Esophagus muscularis mucosa (tissue), 4 donors: Measurements from ENCODE around the gene PCDH15. TPM values are rescaled to one million over a fixed set of nuclear protein-coding genes. Genes with fewer than 3 reads are reported as not detected.

Source experiments
- DNase-seq: peaks from one replicate; pipeline ENCODE4 v3.0.0-alpha.2; 2017; ENCODE audit errors: extremely low spot score
- H3K27ac ChIP-seq, 4 donors: fragments of 200-600 bp; sonication (generic); replicated peaks in 1 of 4; 1 replicate in 3 of 4; 2 replicates in 1 of 4; pipeline ENCODE4 v1.5.1; 2016 to 2019; ENCODE audit warnings: mild to moderate bottlenecking in 1 of 4
- H3K27me3 ChIP-seq, 4 donors: fragments of 200-600 bp; sonication (generic); one replicate each; pipeline versions ENCODE4 v1.5.1 to v1.6.0; 2016 to 2019
- H3K36me3 ChIP-seq, 4 donors: fragments of 200-600 bp; sonication (generic); one replicate each; pipeline ENCODE4 v1.5.1; 2016 to 2019
- H3K4me1 ChIP-seq, 4 donors: fragments of 200-600 bp; sonication (generic); one replicate each; pipeline ENCODE4 v1.5.1; 2016 to 2019
- H3K4me3 ChIP-seq, 4 donors: fragments of 200-600 bp; sonication (generic); 1 replicate in 2 of 4; 2 replicates in 2 of 4; pipeline ENCODE4 v1.5.1; 2016 to 2019; ENCODE audit warnings: mild to moderate bottlenecking in 4 of 4, moderate library complexity in 1 of 4
- H3K9me3 ChIP-seq, 4 donors: fragments of 200-600 bp; sonication (generic); 1 replicate in 3 of 4; 2 replicates in 1 of 4; pipeline ENCODE4 v1.5.1; 2016 to 2019
- EP300 ChIP-seq: sonication (generic); formaldehyde crosslinking; IDR thresholded peaks from one replicate; pipeline ENCODE4 v1.6.1; 2017; ENCODE audit warnings: antibody characterized with exemption
- POLR2A ChIP-seq: fragments of 450-650 bp; IDR thresholded peaks from one replicate; pipeline ENCODE4 v1.6.1; 2017; ENCODE audit warnings: antibody characterized with exemption, moderate library complexity, mild to moderate bottlenecking, low read depth
- POLR2AphosphoS5 ChIP-seq, 2 donors: sonication (generic); formaldehyde crosslinking; IDR thresholded peaks; one replicate each; pipeline ENCODE4 v1.6.1; 2017; ENCODE audit warnings: antibody characterized with exemption in 2 of 2
- whole genome bisulfite sequencing: methylation state at CpG from one replicate; pipeline ENCODE4 v1.1.5; 2018; 5-methylcytosine and 5-hydroxymethylcytosine counted together
- intact Hi-C: fragments of 100-400 bp; cut with DNase I; formaldehyde crosslinking; loops from one replicate; pipeline ENCODE4 v1.15.1; 2023
- total RNA-seq, 4 donors: library from RNA; depleted of rRNA; stranded (reverse); fragments of >200 nt; gene quantifications; one replicate each; pipeline versions ENCODE4 v1.1.0 to v1.2.1, GENCODE V29; 2016
- TF ChIP-seq, protein P1 (sequence below), 3 experiments: fragments of 200-600 bp in 2 of 3; fragments of 450-650 bp in 1 of 3; sonication (generic) in 2 of 3; IDR thresholded peaks; one replicate each; pipeline ENCODE4 v1.5.1; 2017 to 2019; ENCODE audit warnings: antibody characterized with exemption in 3 of 3, mild to moderate bottlenecking in 2 of 3, moderate library complexity in 1 of 3

PCDH15 gene
- total RNA-seq, 4 donors from 2014 or later: 0.13 to 0.50 TPM; not detected in 2

GRCh38 chr10:54826994-54827560, 26.0 kb upstream of the PCDH15 start:
- TF ChIP-seq POLR2A: no peak
- no peak for TF ChIP-seq EP300
- intact Hi-C loops: no loop called here
- no peak overlapping the region for H3K27ac ChIP-seq
- H3K4me1 ChIP-seq: no peaks in the 10 kb centered on the region
- no peaks in the 10 kb centered on the region for H3K27me3 ChIP-seq
- 67% methylated on average over 1 of the region's 1 CpG for WGBS
- no peaks in the 10 kb centered on the region for H3K36me3 ChIP-seq
- no peak overlapping the region for H3K4me3 ChIP-seq
- DNase-seq: no peak
- no peaks in the 10 kb centered on the region for H3K9me3 ChIP-seq

- H3K27me3 ChIP-seq: no peaks in the 10 kb centered on the region
- H3K27ac ChIP-seq: no peak overlapping the region
- no peaks in the 10 kb centered on the region for H3K9me3 ChIP-seq
- H3K4me1 ChIP-seq: no peaks in the 10 kb centered on the region
- intact Hi-C loops: no loop called here
- TF ChIP-seq, protein P1, sequence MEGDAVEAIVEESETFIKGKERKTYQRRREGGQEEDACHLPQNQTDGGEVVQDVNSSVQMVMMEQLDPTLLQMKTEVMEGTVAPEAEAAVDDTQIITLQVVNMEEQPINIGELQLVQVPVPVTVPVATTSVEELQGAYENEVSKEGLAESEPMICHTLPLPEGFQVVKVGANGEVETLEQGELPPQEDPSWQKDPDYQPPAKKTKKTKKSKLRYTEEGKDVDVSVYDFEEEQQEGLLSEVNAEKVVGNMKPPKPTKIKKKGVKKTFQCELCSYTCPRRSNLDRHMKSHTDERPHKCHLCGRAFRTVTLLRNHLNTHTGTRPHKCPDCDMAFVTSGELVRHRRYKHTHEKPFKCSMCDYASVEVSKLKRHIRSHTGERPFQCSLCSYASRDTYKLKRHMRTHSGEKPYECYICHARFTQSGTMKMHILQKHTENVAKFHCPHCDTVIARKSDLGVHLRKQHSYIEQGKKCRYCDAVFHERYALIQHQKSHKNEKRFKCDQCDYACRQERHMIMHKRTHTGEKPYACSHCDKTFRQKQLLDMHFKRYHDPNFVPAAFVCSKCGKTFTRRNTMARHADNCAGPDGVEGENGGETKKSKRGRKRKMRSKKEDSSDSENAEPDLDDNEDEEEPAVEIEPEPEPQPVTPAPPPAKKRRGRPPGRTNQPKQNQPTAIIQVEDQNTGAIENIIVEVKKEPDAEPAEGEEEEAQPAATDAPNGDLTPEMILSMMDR (IDR thresholded peaks at IDR 0.05): no peak
- TF ChIP-seq POLR2A (no peak), POLR2AphosphoS5 (IDR thresholded peaks at IDR 0.05) (no peak), EP300 (no peak)
- H3K4me3 ChIP-seq: no peak overlapping the region
- no peak for DNase-seq
- no peaks in the 10 kb centered on the region for H3K36me3 ChIP-seq
- 90% methylated on average over 2 of the region's 2 CpGs for WGBS
Observed at GRCh38 chr10:54815583-54815982, 14.6 kb upstream of the PCDH15 start.

GRCh38 chr10:54808186-54808935, 7.3 kb upstream of the PCDH15 start:
- no peak for TF ChIP-seq POLR2AphosphoS5 (IDR thresholded peaks at IDR 0.05)
- no peak for TF ChIP-seq EP300
- TF ChIP-seq, protein P1 (IDR thresholded peaks at IDR 0.05): no peak
- TF ChIP-seq POLR2A: no peak
- no peak overlapping the region for H3K4me3 ChIP-seq
- intact Hi-C loops: no loop called here
- 94% methylated on average over 1 of the region's 1 CpG for WGBS
- no peak for DNase-seq
- no peak overlapping the region for H3K27ac ChIP-seq
- no peaks in the 10 kb centered on the region for H3K4me1 ChIP-seq
- H3K27me3 ChIP-seq: peaks cover 0 to under 1% (median 0%) of the 10 kb centered on the region in 4 donors
- no peaks in the 10 kb centered on the region for H3K36me3 ChIP-seq
- no peaks in the 10 kb centered on the region for H3K9me3 ChIP-seq

DNA sequence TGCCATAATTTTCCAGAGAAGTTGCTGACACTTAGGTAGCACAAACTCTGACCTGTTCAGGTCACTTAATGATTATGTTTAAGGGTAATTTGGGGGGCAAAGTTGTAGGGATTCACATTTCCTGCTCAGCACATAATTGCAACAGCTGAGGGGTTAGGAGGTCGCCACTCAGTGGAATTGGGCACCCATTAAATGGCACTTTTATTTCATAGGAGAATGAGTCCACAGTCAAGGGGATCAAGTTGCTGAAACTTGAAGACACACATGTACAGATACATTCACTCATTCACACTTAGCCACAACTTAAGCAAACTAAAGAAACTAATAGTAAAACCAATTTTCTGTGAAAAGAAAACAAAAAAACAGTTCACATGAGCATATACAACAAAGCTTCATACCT, 1.5 kb downstream of the PCDH15 start:
- TF ChIP-seq, protein P1 (IDR thresholded peaks at IDR 0.05): no peak
- 82% methylated on average over 1 of the region's 1 CpG for WGBS
- intact Hi-C loops: no loop called here

DNA sequence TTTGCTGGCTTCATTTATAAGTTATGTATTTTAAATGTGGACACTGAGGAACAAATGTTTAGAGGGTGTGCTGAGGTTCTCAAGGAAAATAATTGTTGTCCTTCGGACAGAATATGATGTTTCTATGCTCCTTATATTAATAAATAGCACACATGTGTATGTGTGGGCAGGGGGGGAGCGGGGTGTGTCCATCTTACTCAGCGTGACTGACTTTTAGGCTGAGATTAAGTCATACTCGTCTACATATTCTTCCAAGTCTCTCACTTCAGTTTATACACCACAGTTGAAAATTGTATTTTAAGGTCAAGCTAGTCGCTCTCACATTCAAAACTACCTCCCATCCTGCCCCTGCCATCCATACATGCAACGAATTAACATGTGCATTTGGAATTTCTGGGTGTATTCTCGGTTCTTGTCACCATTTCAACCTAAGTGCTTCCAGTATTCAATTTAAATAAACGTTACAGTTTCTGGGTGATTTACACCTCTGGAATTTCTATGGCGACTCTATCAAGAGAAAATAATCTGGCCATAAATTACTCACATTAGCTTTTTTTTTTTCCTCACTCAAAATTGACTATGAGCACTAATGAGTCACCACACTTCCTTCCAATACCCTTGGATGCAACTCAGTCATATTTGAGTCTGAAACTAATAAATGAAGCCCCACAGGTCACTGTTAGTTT, 3.3 kb downstream of the PCDH15 start:
- Histone ChIP-seq H3K4me1 (peaks cover 0 to 5% (median 2%) of the 10 kb centered on the region in 4 donors), H3K4me3 (no peak overlapping the region), H3K27me3 (no peaks in the 10 kb centered on the region), H3K36me3 (no peaks in the 10 kb centered on the region), H3K27ac (no peak overlapping the region), H3K9me3 (no peaks in the 10 kb centered on the region)
- TF ChIP-seq POLR2AphosphoS5 (IDR thresholded peaks at IDR 0.05) (no peak), EP300 (no peak), POLR2A (no peak)
- TF ChIP-seq, protein P1 (IDR thresholded peaks at IDR 0.05): no peak
- intact Hi-C loops: no loop called here
- WGBS: 72% methylated on average over 9 of the region's 9 CpGs
- no peak for DNase-seq

More for the DNA sequence above, 1.5 kb downstream of the PCDH15 start:
- Histone ChIP-seq H3K4me3 (no peak overlapping the region), H3K27ac (no peak overlapping the region), H3K4me1 (peaks cover 0 to 5% (median 2%) of the 10 kb centered on the region in 4 donors), H3K27me3 (peaks cover 0 to 4% (median 0%) of the 10 kb centered on the region in 4 donors), H3K36me3 (no peaks in the 10 kb centered on the region), H3K9me3 (no peaks in the 10 kb centered on the region)
- DNase-seq: no peak
